ENCODE measurements around the gene TXNDC15. TPM values are rescaled to one million over a fixed set of nuclear protein-coding genes. Genes with fewer than 3 reads are reported as not detected.
"Not testable (repeated sequence)": the region's sequence is repeated elsewhere in the genome, so short reads cannot be mapped to it uniquely, and the experiment has no call there.

Gene TXNDC15
- polyA plus RNA-seq, 6 donors from 2014 or later = 6.7 to 14.8 (median 9.1) TPM

DNA sequence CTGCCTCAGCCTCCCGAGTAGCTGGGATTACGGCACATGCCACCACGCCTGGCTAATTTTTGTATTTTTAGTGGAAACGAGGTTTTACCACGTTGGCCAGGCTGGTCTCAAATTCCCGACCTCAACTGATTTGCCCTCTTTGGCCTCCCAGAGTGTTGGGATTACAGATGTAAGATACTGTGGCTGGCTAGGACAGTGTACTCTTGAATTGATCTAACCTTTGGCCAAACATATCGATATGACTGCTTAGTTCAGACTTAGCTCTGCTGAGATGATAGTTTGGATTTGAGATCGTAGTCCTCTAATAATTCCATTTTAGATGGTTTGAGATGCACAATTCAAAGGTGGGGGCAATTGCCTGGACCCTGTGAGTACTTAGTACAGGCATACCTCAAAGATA is 15.2 kb downstream of the TXNDC15 start:
- H3K4me1 Mint-ChIP-seq = peaks cover 14 to 20% (median 19%) of the 10 kb centered on the region in 3 donors
- DNase-seq = no peak
- H3K4me3 Mint-ChIP-seq = no peak overlapping the region
- H3K27me3 Mint-ChIP-seq = no peaks in the 10 kb centered on the region
- H3K27ac Mint-ChIP-seq = no peak overlapping the region
- H3K36me3 Mint-ChIP-seq = peaks cover 14 to 19% of the 10 kb centered on the region in 2 donors
- no peak for ATAC-seq (ENCODE audit: low read depth in 2 of 2)
- no peaks in the 10 kb centered on the region for H3K9me3 Mint-ChIP-seq

DNA sequence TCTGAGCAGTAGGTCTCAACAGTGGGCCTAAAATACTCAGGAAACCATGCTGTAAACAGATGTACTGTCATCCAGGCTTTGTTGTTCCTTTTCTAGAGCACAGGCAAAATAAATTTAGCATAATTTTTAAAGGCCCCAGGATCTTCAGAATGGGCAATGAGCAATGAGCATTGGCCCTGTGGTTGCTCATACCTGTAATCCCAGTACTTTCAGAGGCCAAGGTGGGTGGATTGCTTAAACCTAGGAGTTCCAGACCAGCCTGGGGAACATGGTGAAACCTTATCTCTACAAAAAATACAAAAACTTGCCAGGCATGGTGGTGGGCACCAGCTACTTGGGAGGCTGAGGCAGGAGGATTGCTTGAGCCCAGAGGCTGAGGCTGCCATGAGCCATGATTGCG is 17.3 kb downstream of the TXNDC15 start:
- Mint-ChIP-seq H3K27me3 (no peaks in the 10 kb centered on the region), H3K27ac (no peak overlapping the region), H3K4me1 (peaks cover 8 to 17% (median 15%) of the 10 kb centered on the region in 3 donors), H3K4me3 (no peak overlapping the region), H3K36me3 (peaks cover 14 to 19% of the 10 kb centered on the region in 2 donors), H3K9me3 (no peaks in the 10 kb centered on the region)
- DNase-seq (no peak), ATAC-seq (ENCODE audit: low read depth in 2 of 2) (no peak)

- Mint-ChIP-seq H3K27ac (peak overlapping the region in 2 of 6 donors; percentile 5 to 26), H3K27me3 (no peaks in the 10 kb centered on the region), H3K4me1 (peaks cover 8 to 17% (median 13%) of the 10 kb centered on the region in 3 donors), H3K4me3 (no peak overlapping the region), H3K36me3 (peaks cover 14 to 18% of the 10 kb centered on the region in 2 donors), H3K9me3 (no peaks in the 10 kb centered on the region)
- DNase-seq (no peak), ATAC-seq (ENCODE audit: low read depth in 2 of 2) (no peak)
Observed at GRCh38 chr5:134892282-134892681, 18.1 kb downstream of the TXNDC15 start.

- ATAC-seq (ENCODE audit: low read depth in 2 of 2) (no peak), DNase-seq (no peak)
- Mint-ChIP-seq H3K36me3 (peaks cover 10 to 12% of the 10 kb centered on the region in 2 donors), H3K27me3 (no peaks in the 10 kb centered on the region), H3K9me3 (no peaks in the 10 kb centered on the region), H3K4me3 (no peak overlapping the region), H3K27ac (peak overlapping the region in 2 of 6 donors; percentile 5 to 26), H3K4me1 (peaks cover 8 to 17% (median 13%) of the 10 kb centered on the region in 3 donors)
Observed at GRCh38 chr5:134892926-134893325, 18.8 kb downstream of the TXNDC15 start.

DNA sequence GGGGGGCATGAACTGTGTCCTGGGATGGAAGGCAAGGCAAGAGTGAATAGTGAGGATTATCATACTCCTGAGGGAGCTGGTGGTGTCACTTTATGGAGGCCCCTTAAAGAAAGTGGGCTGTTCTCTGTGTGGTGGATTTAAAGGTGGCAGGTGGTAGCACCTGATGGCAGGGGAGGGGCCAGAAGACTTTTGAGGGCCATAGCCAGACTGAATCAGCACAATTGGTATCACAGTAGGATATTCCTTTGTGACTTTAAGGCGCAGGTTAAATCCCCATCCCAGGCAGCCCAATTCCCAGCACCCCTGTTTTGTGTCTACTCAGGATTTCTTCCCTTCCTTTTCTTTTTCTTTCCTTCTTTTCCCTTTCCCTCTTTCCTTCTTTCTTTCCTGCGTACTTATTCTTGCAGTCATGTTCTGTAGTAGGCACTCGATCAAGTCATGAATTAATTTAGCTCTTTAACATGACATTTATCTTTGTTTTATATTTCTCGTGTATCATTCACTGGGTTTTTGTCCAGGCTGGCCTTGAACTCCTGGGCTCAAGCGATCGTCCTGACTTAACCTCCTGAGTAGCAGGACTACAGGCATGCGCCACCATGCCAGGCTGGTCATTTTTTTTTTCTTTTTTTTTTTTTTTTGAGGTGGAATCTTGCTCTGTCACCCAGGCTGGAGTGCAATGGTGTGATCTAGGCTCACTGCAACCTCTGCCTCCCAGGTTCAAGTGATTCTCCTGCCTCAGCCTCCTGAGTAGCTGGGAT is 19.8 kb downstream of the TXNDC15 start:
- Mint-ChIP-seq H3K27me3 (no peaks in the 10 kb centered on the region), H3K4me3 (no peak overlapping the region), H3K9me3 (no peaks in the 10 kb centered on the region), H3K27ac (peak overlapping the region in 2 of 6 donors; percentile 54 to 96), H3K4me1 (peaks cover 8 to 17% (median 13%) of the 10 kb centered on the region in 3 donors), H3K36me3 (peaks cover 8 to 12% of the 10 kb centered on the region in 2 donors)
- ATAC-seq (ENCODE audit: low read depth in 2 of 2) (no peak), DNase-seq (no peak)

GRCh38 chr5:134902071-134902801 is 28.1 kb downstream of the TXNDC15 start:
- Mint-ChIP-seq H3K4me1 (peaks cover 12 to 41% (median 17%) of the 10 kb centered on the region in 3 donors), H3K9me3 (no peaks in the 10 kb centered on the region), H3K27me3 (no peaks in the 10 kb centered on the region), H3K4me3 (peak overlapping the region; percentile 0 to 94 (median 70)), H3K36me3 (peaks cover 0 to 5% of the 10 kb centered on the region in 2 donors), H3K27ac (peak overlapping the region; percentile 81 to 98 (median 97))
- peak; percentile 63 to 67 for ATAC-seq (ENCODE audit: low read depth in 2 of 2)
- peak; percentile 85 for DNase-seq

DNA sequence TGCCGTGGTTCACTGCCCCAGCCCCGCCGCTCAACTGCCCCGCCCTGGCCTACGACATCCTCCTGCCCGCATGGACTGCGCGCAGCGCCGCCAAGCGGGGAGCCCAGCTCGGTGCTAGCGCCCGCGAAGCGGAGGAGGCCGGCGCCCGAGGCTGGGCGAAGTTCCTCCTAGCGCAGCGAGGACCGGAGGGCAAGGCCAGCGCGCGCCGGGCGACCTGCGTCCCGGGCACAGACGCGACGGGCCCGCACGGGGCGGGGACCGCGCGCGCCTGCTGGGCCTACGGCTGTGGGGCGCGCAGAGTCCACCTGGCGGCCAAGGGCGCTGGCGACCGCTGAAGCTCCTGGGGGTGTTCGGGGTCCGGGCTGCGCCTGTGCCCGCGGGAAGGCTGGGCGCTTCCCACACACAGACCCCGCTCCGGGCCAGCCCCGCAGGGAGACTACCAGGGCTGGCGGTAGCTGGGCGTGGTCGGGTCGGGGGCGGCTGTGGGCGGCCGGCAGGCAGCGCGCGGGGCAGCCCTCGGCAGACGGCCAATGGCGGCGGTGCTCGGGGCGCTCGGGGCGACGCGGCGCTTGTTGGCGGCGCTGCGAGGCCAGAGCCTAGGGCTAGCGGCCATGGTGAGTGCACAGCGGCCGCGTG is 30.6 kb downstream of the TXNDC15 start, which contains the start of gene PCBD2:
TSS of gene PCBD2 (plus strand) at position 522 of the 636 bp plus-strand sequence. CDS start at position 531, 9 bp downstream.
- H3K27ac Mint-ChIP-seq = peak within 1 kb of the TSS; percentile 97 to 99 (median 99)
- peaks cover 0 to 5% of the 10 kb centered on the region in 2 donors for H3K36me3 Mint-ChIP-seq
- H3K4me1 Mint-ChIP-seq = peaks cover 12 to 41% (median 17%) of the 10 kb centered on the region in 3 donors
- DNase-seq (peak; percentile 91), ATAC-seq (ENCODE audit: low read depth in 2 of 2) (peak; percentile 69 to 72)
- no peaks in the 10 kb centered on the region for H3K9me3 Mint-ChIP-seq
- peak within 1 kb of the TSS; percentile 89 to 98 (median 94) for H3K4me3 Mint-ChIP-seq
- no peaks in the 10 kb centered on the region for H3K27me3 Mint-ChIP-seq

GRCh38 chr5:134905246-134905996 is 31.2 kb downstream of the TXNDC15 start:
- Mint-ChIP-seq H3K9me3 (no peaks in the 10 kb centered on the region), H3K4me1 (peaks cover 12 to 37% (median 17%) of the 10 kb centered on the region in 3 donors), H3K27ac (peak overlapping the region; percentile 92 to 99 (median 99)), H3K27me3 (no peaks in the 10 kb centered on the region), H3K4me3 (peak overlapping the region; percentile 89 to 98 (median 94)), H3K36me3 (no peaks in the 10 kb centered on the region)
- DNase-seq (peak; percentile 70), ATAC-seq (ENCODE audit: low read depth in 2 of 2) (peak; percentile 10 to 17)

- peak overlapping the region in 5 of 6 donors; percentile 33 to 97 (median 70) for H3K27ac Mint-ChIP-seq
Observed at GRCh38 chr5:134906811-134907210, 32.6 kb downstream of the TXNDC15 start.

DNA sequence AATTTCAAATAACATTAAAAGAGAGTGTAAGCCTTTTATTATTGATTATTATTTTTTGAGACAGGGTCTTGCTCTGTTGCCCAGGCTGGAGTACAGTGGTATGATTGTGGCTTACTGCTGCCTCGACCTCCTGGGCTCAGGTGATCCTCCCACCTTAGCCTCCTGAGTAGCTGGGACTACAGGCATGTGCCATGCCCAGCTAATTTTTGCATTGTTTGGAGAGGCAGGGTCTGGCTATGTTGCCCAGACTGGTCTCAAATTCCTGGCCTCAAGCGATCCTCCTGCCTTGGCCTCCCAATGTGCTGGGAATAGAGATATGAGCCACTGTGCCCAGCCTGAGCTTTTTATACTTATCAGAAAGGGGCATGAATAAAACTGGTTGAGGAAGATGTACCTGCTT is 36.6 kb downstream of the TXNDC15 start:
- not testable (repeated sequence) for H3K36me3 Mint-ChIP-seq; ATAC-seq (ENCODE audit: low read depth in 2 of 2); H3K9me3 Mint-ChIP-seq; DNase-seq; H3K27me3 Mint-ChIP-seq; H3K4me3 Mint-ChIP-seq; H3K27ac Mint-ChIP-seq; H3K4me1 Mint-ChIP-seq

More at GRCh38 chr5:134906811-134907210, 32.6 kb downstream of the TXNDC15 start:
- no peak for DNase-seq
- no peaks in the 10 kb centered on the region for H3K27me3 Mint-ChIP-seq
- H3K9me3 Mint-ChIP-seq = no peaks in the 10 kb centered on the region
- ATAC-seq (ENCODE audit: low read depth in 2 of 2) = no peak
- peak overlapping the region in 6 of 8 donors; percentile 29 to 94 (median 76) for H3K4me3 Mint-ChIP-seq
- H3K4me1 Mint-ChIP-seq = peaks cover 9 to 31% (median 14%) of the 10 kb centered on the region in 3 donors
- peaks cover 0 to 5% of the 10 kb centered on the region in 2 donors for H3K36me3 Mint-ChIP-seq

DNA sequence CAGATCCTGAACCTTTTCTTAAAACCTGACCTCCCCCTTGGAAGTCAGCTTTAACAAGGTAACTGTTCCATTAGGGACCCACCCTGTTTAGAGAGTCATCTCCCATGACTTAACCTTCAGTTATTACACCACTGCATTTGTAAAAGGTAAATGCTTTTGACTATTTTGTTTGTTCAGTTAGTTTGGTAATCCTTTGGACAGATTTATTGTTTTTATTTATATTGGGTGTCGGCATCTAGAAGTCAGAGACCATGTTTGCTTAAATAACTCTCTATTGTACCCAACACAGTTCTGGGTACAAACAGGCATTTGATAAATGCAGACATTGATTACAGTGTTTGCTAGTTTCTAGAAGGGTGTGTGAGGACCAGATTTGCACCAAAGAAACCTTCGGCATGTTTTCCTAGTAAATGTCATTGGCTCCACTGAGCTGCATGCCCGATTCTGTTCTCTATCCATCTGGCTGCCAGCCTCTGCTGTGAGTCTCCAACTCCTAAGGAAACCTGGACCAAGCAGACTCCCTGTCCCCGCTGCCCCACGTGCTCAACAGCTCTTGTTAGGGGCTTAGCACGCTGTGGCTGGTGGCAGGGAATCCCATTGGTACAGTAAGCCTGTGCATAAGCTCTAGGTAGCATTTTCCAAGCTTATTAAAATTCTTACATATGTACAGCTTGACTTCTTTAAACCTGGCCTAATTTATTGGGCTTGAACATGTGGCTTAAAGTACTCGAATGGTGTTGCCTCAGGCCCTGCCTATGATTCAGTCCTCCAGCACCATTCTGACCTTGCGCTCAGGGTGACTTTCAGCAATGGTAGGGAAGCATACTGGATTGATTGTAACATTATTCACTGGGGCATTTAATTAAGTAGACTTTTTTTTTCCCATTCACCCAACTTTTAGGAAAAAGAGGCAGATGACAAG is 37.4 kb downstream of the TXNDC15 start:
- H3K36me3 Mint-ChIP-seq = peaks cover 0 to 5% of the 10 kb centered on the region in 2 donors
- H3K9me3 Mint-ChIP-seq = no peaks in the 10 kb centered on the region
- no peak overlapping the region for H3K4me3 Mint-ChIP-seq
- no peak for DNase-seq
- ATAC-seq (ENCODE audit: low read depth in 2 of 2) = no peak
- no peak overlapping the region for H3K27ac Mint-ChIP-seq
- H3K4me1 Mint-ChIP-seq = peaks cover 0 to 2% (median 0%) of the 10 kb centered on the region in 3 donors
- no peaks in the 10 kb centered on the region for H3K27me3 Mint-ChIP-seq

- no peak for ATAC-seq (ENCODE audit: low read depth in 2 of 2)
- no peak overlapping the region for H3K4me3 Mint-ChIP-seq
- peaks cover 0 to 5% of the 10 kb centered on the region in 2 donors for H3K36me3 Mint-ChIP-seq
- H3K27me3 Mint-ChIP-seq = no peaks in the 10 kb centered on the region
- peaks cover 0 to 5% (median 0%) of the 10 kb centered on the region in 3 donors for H3K4me1 Mint-ChIP-seq
- DNase-seq = no peak
- no peak overlapping the region for H3K27ac Mint-ChIP-seq
- no peaks in the 10 kb centered on the region for H3K9me3 Mint-ChIP-seq
Observed at GRCh38 chr5:134913254-134913653, 39.1 kb downstream of the TXNDC15 start.
